ENCODE measurements around the gene NAALADL2. TPM values are rescaled to one million over a fixed set of nuclear protein-coding genes. Genes with fewer than 3 reads are reported as not detected.
"Not testable (repeated sequence)": the region's sequence is repeated elsewhere in the genome, so short reads cannot be mapped to it uniquely, and the experiment has no call there.

NAALADL2 gene
- total RNA-seq, 1 experiment from 2014 or later, result 0.63 TPM

DNA sequence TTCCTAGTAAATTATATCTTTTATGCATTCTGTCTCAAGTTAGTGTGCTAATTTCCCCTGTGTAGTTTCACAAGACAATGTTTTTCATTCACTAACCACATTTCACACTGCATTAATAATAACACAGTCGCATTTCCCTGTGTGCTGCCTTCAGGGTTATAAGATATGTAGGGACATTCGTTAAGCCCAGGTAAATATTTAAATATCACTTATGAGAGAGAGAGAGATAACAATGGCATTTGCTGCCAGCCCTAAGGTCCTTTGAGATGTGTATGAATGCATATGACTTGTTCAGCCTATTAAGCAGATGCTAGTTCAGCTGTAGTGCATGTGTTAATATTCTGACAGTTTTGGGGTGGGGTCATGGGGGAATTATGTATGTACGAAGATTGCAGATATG lies 876.7 kb downstream of the NAALADL2 start:
- DNase-seq (ENCODE audit: low read depth), result no peak

DNA sequence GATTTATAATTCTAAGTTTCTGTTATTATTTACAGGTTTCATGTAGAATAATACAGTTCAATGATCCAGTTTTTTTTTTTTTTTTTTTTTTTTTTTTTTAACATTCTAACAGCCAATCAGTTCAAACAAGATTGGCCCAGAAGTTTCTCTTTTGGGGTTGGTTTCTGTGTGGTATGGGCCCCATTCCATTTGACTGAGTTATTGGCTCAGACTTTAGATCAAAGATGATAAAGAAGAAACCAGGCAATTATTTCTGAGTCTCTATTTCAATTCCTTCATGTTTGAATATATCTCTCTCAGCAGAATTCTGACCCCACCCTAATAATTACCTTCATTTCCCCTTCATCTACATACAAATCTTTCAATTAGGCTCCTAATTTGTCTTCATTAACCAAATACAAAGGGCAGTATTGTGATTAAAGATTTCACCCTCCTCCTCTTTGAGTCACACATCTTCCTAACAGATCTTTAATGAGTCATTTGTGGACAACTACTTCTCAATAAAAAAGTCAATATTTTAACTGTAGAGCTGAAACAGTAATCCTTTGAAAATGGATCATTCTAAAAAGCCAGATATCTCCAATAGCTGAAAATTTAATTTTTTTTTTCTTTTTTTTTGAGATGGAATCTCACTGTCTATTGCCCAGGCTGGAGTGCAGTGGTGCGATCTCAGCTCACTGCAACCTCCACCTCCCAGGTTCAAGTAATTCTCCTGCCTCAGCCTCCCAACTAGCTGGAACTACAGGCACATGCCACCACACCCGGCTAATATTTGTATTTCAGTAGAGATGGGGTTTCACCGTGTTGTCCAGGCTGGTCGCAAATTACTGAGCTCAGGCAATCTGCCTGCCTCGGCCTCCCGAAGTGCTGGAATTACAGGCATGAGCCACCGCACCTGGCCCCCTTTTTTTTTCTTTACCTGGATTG lies 878.8 kb downstream of the NAALADL2 start:
- DNase-seq (ENCODE audit: low read depth), result peak; percentile 78

DNA sequence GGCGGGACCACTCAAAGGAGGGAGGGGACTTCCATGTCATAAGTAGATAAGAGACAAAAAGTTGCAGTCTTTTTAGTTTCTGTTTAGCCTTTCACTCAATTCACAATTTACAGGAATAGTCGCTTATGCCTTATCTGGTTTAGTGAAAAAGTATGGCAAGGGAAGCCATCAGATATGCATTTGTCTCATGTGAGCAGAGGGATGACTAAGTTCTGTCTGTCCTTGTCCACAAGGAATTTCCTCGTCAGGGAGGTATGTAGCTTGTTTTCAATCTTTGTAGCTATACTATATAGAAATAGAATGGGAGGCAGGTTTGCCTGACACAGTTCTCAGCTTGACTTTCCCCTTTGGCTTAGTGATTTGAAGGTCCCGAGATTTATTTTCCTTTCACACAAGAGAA lies 882.8 kb downstream of the NAALADL2 start:
- DNase-seq (ENCODE audit: low read depth), result no peak

DNA sequence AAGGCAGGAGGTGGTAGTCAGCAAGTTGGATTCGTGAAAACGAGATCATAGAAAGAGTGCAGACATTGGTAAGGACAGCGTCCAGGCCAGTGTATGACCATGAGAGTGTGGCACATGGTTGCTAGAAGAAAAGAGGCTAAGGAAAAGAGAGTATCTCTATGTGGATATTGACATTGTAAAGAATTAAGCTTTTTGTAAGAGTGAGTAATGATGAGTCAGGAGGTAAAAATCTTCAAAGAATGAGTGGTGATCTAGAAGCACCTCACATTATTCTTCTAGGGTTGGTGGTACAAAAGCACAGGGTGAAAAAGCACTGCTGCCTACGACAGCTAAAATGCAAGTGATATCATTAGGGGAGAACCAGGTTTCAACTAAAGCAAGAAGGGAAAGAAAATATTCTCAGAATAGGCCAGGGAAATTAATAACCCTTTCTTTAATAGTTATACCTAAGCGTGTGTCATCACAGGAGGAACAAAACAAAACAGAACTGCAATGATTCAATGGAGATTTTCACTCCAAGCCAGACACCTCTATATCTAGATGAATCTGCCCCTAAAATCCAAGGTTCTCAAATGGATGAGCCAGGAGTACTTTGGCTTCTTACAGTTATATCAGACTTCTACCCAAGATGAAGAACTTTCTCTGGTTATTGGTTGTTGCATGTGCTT lies 884.7 kb downstream of the NAALADL2 start:
- peak; percentile 93 for DNase-seq (ENCODE audit: low read depth)

DNA sequence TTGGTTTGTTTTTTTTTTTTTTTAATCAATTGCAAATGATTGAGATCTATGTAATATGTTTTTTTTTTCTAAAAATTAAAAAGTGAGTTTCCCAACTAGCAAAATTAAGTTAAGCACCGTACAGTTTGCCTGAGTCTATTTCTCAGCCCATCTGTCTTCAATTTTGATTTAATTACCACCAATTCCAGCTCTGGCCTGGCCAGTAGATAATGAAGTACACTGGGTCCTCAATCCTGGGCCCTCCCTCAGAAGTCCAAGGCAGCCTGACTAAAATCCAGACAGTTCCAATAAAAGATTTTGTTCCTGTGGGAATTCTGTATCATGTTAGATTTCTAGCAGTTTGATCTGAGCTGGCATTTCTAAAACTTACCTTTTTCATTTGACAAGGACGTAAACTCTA lies 887.2 kb downstream of the NAALADL2 start:
- DNase-seq (ENCODE audit: low read depth), result no peak

DNA sequence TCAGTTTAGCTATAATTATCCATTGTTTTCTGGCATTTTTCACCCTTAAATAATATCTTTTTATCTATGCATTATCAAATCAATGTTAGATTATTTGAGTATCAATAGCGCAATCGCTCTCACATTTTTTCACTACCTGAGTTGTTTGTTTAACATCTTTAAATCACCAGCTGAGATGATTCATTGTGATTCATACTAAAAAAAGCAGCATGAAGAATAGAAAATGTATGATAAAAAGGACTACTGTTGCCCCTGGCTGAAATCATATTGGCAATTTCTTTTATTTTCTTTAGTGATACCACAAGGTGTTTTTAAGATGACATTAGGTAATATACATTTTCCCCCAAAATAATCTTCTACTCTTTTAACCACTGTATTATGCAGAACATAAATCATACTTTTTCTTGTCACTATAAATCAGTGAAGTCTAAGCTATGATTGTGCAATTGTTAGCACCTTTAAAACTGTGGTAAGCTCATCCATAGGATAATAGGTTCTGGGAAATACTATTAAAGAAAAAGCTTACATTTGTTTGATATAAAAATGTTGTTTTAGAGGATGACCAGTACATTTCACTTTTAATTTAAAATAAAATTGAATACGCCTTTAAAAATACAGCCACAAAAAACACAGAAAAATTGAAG lies 889.1 kb downstream of the NAALADL2 start:
- peak; percentile 56 for DNase-seq (ENCODE audit: low read depth)

DNA sequence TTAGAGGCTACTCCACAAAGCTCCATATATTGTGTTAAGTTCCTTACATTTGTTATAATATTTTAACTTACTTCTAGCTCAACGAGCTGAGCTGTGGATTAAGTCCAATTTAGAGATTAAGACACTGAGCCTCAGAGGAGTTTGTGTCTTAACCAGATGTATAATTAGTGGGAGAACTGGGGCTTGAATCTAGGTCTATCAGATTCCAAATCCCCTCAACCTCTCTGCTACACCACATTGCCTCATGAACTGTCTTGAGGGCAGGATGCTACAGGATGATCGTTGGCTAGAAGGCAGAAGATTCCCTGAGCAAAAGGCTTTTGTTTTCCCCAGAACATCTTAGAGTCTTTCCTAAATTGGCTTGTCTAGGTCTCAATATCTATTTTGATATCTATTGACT lies 890.8 kb downstream of the NAALADL2 start:
- DNase-seq (ENCODE audit: low read depth), result no peak

DNA sequence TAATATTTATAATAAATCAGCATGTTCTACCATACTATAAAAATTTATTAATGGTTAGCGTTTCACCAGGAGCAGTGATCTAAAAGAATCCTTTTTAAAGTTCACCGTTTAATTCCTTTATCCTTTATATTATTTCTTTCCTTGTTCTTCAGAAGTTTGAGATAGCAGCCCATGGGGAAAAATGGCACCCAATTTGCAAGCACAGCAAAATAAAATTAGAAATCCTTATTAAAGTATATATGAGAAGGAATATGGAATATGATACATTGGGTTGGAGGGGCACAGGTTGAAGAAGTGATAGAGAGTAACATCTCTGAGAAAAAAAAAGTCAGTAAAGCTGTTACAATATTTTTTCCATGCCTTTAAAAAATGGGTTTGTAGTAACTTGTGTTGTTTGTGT lies 892.0 kb downstream of the NAALADL2 start:
- no peak for DNase-seq (ENCODE audit: low read depth)

DNA sequence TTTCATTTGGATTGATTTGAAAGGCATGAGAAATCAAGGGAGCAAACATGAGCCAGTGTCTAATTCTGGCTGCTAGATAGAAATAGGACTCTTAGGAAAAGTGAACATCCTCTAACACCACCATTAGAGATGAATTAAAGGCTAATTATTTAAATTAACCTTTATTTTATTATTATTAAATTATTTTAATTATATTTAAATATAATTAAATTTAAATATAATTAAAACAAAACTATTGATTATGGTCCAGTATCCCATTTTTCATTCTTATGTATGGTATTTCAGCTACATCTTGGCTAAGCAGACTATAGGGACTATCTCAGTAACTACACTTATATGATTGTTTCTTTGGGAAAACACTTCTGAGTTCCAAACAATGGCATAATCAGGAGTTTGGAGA lies 904.8 kb downstream of the NAALADL2 start:
- no peak for DNase-seq (ENCODE audit: low read depth)

DNA sequence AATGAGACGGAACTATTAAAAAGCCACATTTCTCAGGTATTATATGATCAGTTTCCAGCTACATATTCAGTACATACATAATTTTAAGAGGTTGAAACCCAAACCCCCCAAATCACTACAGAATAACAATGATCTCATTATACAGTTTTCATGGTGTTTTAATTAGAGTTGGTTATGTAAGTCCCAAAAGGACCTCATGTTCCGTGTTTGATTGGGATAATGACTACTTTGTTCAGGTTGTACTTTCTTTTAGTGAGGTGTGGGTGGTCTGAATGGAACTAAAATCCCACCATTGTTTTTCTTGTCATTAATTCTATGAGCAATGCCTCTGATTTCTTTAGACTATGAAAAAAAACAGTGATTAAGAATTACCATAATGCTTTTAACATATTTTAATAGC lies 905.6 kb downstream of the NAALADL2 start:
- DNase-seq (ENCODE audit: low read depth), result no peak

DNA sequence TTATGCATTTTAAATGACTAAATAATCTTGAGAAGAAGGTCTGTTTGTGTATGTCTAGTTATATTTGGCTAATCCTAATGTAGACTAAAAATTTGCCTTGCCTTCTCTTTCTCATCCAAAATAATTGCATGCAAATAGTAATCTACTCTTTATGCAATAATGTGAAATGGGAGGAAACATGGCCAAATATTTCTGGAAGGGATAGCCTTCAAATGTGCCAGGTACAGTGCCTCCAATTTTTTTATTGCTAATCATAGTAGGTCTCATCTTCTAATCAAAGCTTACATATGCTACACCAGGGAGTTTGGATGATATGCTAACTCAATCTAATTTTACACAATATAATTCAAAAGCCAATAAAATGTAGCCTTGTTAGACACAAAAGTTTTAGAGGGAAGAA lies 911.3 kb downstream of the NAALADL2 start:
- no peak for DNase-seq (ENCODE audit: low read depth)

DNA sequence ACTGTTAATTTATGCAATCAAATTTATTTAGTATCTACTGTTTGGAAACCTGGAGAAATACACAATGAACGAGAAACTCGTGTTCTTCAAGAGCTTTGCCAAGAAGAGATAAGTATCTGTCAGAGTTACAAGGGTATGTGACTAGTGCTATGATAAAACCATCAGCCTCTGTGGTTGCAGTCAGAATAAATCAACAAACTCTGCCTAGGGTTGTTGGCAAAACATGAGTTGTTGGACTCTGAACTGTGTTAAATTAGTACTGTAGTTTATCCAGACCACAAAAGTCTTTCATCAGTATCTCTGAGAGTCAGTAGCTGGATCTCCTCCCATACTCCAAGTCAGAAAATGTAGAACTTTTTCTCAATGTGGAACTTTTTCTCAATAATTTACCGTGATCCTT lies 918.4 kb downstream of the NAALADL2 start:
- no peak for DNase-seq (ENCODE audit: low read depth)

DNA sequence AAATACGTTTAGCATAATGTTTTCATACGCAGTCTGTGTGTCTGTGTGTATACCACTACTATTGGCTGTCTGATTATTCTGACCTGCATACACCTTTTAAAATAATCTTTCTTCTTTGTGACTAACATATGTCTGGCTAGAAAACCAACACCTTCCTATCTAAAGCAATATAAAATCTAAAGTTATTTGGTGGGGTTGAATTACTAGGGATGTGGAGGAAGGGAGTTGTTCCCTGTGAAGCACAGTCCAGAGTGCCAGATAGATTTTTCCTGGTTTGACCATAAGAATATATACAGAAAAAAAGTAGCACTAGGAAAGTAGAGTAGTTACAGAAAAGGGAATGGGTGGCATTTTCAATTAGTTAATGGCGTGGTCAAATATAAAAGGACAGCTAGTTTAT lies 918.8 kb downstream of the NAALADL2 start:
- DNase-seq (ENCODE audit: low read depth), result no peak

DNA sequence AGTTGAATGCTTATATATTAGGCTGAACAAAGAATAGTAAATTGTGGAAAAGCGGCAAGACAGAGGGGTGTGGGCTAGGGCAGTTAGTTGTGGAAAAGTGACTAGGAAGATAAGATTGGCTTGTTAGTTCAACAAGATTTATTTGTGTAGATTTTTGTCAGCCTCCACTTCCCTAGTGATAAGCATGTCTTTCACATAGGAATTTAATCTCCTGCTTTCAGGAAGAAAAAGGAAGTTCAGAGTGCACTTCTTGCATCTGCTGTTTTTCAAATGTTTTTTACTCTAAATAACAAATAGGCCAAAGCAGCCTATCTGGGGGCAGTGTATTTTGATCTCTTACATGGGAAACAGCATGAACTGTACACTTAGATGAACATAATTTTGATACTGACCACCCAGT lies 919.9 kb downstream of the NAALADL2 start:
- DNase-seq (ENCODE audit: low read depth), result no peak

DNA sequence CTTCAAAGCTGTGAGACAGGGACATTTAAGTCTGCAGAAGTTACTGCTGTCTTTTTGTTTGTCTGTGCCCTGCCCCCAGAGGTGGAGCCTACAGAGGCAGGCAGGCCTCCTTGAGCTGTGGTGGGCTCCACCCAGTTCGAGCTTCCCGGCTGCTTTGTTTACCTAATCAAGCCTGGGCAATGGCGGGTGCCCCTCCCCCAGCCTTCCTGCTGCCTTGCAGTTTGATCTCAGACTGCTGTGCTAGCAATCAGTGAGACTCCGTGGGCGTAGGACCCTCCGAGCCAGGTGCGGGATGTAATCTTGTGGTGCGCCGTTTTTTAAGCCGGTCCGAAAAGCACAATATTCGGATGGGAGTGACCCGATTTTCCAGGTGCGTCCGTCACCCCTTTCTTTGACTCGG lies 928.0 kb downstream of the NAALADL2 start:
- DNase-seq (ENCODE audit: low read depth), result not testable (repeated sequence)

DNA sequence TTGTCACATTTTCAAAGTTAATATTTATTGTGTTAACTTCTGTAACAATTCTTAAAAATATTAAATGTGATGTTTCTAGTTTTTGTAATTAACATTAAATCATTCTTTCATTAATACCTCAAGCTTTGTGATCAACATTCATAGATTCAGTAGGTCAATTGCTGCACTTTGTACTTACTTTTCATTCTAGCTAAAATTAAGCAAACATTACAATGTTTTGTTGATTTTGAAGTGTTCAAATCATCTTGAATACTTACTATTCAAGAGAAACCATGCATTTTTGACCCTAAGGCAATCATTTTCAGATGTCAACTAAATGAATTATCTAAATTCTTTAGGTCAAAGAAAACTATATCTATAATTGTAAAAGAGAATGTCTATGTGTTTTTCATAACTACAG lies 933.1 kb downstream of the NAALADL2 start:
- no peak for DNase-seq (ENCODE audit: low read depth)

DNA sequence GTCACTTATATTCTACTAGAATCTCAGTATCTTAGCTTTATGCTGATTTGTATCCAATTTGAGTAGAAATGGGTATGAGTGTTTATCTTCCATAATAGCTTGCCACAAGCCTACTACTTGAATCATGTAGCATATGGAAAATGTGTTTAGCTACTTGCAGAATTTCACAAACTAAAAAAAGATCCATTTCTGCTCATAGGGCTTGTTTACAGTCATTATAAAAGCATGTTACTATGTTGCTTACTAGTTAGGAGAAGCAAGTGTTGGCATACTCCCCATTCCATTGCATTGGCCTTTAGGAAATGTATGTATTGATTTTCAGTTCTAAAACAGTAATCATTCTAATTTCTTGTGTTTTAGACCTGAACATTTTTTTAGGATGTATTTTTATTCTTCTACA lies 939.2 kb downstream of the NAALADL2 start:
- DNase-seq (ENCODE audit: low read depth), result no peak

DNA sequence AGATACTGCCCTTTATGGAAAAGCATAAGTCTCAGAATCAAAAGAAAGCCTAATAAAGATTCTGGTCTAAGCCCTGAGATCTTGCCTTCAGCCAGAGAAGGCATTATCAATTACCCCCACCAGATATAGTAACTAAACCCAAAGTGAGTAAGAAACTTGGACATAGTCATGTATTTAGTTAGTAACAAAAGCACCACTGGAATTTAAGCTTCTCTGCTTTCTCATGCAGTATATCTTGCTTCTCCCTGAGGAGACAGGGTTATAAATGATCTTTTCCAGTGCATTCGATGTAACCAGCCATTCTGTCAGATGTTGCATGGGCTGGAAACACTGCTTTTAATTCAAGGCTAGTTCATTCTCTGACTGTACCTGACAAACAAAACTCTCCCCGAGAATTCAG lies 946.7 kb downstream of the NAALADL2 start:
- DNase-seq (ENCODE audit: low read depth), result no peak

DNA sequence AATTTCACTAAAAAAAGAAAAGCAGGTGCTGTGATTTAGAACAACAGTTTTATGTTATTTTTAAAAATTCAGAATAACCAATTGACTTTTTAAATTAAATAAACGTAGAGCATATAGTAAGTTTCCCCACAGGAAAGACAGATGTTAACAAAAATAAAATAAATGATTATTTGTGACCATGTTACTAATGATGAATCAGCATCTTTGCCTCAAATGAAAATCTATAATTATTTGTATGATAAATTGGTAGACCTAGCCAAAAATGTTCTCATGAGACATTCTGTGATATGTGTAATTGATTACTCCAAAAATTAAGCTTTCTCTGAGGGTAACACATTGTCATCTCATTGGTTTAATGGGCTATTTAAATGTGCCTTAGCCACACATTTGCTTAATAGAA lies 948.0 kb downstream of the NAALADL2 start:
- no peak for DNase-seq (ENCODE audit: low read depth)

DNA sequence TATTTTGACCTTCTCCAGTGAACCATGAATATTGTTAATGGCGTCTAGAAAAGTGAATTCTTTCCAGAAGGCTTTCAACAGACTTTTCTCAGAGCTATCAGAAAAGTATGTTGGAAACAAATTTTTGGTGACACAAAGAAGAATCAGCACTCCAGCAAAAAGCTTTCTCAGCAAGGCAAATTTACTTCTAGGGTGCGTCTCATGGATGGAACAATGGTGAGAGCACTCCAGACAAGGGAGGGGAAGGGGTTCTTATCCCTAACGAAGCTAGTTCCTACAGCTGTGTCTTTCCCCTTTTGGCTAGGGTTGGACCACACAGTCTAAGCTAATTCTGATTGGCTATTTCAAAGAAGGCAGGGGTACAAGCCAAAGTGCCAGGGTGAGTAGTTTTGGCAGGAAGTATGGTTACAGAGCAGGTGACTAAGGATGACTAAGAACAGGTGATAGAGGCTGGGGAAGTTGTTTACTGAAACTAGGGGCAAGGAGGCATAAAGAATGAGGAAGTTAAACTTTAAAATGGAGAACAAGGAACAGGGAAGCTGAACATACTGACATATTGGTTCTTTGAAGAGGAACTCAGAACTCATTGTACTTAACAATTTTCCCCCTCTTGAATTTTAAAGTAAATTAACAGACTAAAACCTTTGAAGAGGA lies 959.8 kb downstream of the NAALADL2 start:
- DNase-seq (ENCODE audit: low read depth), result peak; percentile 60

DNA sequence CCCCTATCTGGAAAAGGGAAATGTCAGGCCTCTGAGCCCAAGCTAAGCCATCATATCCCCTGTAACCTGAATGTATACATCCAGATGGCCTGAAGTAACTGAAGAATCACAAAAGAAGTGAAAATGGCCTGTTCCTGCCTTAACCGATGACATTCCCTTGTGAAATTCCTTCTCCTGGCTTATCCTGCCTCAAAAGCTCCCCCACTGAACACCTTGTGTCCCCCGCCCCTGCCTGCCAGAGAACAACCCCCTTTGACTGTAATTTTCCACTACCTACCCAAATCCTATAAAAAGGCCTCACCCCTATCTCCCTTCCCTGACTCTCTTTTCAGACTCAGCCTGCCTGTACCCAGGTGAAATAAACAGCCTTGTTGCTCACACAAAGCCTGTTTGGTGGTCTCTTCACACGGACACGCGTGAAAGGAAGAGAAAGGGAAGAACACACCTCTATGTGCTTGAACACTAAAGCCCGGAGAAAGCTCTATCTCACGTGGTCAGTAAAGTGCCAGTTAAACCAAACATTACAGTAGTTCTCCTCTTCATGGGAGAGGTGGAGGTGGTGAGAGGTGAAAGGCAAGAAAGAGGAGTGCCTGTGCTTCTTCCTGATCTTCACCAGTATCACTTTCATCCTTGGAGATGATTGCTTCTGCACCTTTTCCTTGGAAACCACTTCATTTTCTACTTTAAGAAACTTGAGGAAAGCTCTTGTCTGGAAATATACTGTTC lies 963.8 kb downstream of the NAALADL2 start:
- not testable (repeated sequence) for DNase-seq (ENCODE audit: low read depth)

All from HT1080 (cell line).